Measurements from ENCODE around the gene CACNA1D. TPM values are rescaled to one million over a fixed set of nuclear protein-coding genes. Genes with fewer than 3 reads are reported as not detected.

Gene CACNA1D
- total RNA-seq, 1 donor from 2014 or later, result not detected

DNA sequence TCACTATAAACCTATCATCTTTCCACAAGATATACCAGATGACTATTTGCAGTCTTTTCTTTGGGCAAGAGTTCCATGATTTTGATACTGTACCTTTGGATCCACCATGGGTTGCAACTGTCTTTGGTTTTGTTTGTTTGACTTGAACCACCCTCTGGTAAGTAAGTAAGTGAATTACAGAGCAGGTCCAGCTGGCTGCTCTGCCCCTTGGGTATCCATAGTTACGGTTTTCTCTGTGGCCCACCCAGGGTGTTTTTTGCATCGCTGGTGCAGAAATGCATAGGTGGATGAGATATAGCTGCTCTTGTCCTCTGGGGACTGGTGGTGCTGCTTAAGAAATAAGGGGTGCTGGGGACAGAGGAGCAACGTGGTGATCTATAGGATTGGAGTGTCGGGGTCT, 318.0 kb downstream of the CACNA1D start:
- DNase-seq, result no peak

GRCh38 chr3:53813229-53813628, 318.8 kb downstream of the CACNA1D start:
- no peak for DNase-seq

GRCh38 chr3:53813876-53814275, 319.5 kb downstream of the CACNA1D start:
- DNase-seq, result no peak

- DNase-seq, result no peak
Observed at GRCh38 chr3:53815067-53815466, 320.7 kb downstream of the CACNA1D start.

DNA sequence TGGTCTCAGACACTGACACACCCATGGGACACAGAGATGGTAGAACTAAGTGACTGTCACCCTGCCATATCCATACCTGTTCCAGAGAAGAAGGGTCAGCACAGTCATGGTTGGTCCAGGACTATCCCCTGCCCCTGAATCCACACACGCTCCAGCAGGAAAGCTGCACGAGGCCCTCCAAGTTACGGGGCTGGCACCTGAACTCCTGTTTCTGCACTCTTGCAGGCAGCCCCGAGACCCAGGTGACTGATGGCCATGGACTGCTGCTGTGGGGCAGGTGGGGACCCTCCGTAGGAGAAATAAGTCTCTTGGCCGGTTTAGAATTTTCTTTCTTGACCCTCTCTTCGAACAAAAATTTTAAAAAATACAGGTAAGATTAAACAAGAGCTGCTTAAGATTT, 321.2 kb downstream of the CACNA1D start:
- no peak for DNase-seq

- no peak for DNase-seq
Observed at GRCh38 chr3:53816425-53816824, 322.0 kb downstream of the CACNA1D start.

GRCh38 chr3:53817211-53817610, 322.8 kb downstream of the CACNA1D start:
- DNase-seq, result no peak

GRCh38 chr3:53817809-53818208, 323.4 kb downstream of the CACNA1D start:
- DNase-seq, result no peak

- DNase-seq, result no peak
Observed at GRCh38 chr3:53818221-53819162, 324.1 kb downstream of the CACNA1D start.

- no peak for DNase-seq
Observed at GRCh38 chr3:53819163-53819868, 324.9 kb downstream of the CACNA1D start.

DNA sequence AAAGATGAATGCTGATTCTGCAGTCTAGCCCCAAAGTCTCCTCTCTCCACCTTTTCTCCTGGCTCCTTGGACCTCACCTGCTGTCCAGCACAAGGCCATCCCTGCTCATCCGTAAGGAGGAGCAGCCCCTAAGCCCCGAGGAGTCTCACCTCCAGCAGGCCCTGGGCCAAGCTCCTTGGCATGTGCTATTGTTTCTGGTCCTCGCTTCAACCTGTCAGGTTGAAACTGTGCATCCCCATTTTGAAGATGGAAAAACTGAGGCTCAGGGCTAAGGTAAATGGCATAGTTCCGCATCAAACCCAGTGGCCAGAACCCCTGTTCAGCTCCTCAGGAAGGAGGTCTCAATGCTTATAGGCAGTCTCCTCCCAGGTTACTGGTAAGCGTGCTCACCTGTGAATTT, 325.7 kb downstream of the CACNA1D start:
- DNase-seq, result no peak

DNA sequence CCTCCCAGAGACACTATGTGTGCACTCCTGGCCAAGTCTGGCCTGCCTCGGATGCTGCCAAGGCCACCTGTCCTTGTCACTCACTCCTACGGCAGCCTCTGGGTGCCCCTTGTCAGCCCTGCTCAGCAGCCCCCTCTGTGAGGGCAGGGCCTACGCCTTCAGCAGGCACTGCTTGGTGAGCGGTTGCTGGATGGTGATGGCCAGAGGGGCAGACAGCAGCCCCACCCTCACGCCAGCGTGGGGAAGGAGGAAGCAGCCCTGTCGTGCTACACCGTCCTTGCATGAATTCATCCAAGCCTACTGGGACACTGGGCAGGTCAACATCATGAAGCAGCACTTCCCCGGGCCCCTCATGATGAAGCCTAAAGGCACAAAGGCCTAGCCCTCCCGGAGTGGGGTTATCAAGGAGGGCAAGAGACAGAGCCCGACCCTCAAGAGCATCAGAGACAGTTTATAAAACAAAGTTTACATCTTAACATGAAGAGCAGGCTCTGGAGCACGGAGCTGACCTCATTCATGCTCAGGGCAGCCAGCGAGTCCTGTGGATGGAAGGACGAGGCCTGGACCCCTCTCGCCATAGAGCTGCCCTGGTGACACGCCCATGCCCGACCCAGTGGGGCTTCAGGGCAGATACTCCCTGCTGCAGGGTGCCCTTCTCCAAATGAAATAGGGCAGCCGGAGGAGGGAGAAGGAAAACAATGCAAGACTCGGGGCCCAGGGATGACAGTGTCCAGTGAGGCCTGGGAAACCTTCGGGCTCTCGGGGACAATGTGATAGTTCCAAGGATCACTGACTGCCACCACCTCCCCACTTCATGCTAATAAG, 326.6 kb downstream of the CACNA1D start:
- no peak for DNase-seq

GRCh38 chr3:53821631-53822121, 327.3 kb downstream of the CACNA1D start:
- no peak for DNase-seq

GRCh38 chr3:53822331-53822741, 327.9 kb downstream of the CACNA1D start:
- no peak for DNase-seq

GRCh38 chr3:53823026-53823955, 328.9 kb downstream of the CACNA1D start:
- DNase-seq, result no peak

- DNase-seq, result no peak
Observed at GRCh38 chr3:53823956-53824657, 329.7 kb downstream of the CACNA1D start.

DNA sequence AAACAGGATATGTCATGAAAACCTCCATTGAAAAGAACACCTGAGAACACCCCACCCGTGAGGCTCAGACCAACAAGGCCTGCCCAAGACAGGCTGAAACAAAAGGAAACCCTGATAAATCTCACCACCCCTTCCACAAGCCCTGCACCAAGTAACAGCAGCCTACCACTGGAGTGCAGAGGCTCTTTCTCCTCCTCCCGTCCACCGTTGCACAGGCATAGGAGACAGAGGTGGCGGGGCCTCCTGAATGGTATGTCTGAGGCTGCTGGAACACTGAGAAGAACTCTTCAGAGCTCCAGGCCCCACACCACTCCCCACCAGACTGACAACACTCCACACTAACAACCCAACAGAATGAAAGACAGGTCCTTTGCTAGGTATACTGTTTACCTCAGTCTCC, 330.4 kb downstream of the CACNA1D start:
- DNase-seq, result no peak

DNA sequence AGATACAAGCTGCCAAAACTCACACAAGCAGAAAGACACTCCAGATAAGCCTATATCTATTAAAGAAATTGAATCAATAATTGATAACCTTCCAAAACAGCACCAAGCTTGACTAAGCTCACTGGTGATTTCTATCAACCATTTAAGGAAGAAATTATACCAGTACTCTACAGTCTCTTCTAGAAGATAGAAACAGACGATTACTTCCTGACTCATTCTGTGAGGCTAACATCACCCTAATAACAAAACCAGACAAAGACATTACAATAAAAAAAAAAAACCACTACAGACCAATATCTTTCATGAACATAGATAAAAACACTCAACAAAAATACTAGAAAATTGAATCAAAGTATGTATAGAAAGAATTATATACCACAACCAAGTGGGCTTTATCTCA, 331.6 kb downstream of the CACNA1D start:
- no peak for DNase-seq

DNA sequence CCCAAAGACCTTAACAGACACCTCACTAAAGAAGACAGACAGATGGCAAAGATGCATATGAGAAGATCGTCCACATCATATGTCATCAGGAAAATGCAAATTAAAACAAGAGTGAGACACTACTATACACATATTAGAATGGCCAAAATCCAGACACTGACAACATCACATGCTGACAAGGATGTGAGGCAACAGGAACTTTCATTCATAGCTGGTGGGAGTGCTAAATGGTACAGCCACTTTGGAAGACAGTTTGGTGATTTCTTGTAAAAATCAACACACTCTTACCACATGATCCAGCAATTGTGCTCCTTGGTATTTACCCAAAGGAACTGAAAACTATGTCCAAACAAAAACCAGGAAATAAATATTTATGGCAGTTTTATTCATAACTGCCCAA, 334.2 kb downstream of the CACNA1D start:
- no peak for DNase-seq

- DNase-seq, result no peak
Observed at GRCh38 chr3:53829605-53830004, 335.2 kb downstream of the CACNA1D start.

DNA sequence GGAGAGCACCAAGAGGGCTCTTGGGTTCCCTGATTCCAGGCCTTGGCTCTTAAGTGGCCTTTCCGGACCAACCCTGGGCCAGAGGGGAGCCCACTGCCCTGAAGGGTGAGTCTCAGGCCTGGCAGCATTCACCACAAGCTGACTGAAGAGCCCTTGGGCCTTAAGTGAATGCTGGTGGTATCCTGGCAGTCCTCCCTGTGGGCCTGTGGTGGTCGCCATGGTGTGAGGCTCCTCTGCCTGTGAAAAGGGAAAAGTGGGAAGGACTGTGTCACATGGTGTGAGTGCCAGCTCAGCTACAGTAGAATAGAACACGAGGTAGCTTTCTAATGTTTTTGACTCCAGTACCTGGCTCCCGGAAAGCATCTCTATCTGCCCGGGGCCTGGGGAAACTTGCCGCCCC, 336.5 kb downstream of the CACNA1D start:
- DNase-seq, result no peak

Data from dermis blood vessel endothelial cell (primary cell).